K562 (cell line): ENCODE data around the gene CEP95. TPM values are rescaled to one million over a fixed set of nuclear protein-coding genes. Genes with fewer than 3 reads are reported as not detected.

ENCODE experiments used
- ATAC-seq: fragments of 200-7000 bp; cut with Tn5 transposase; 3 replicates; pipeline ENCODE4 v1.9.1; 2020; ENCODE audit warnings: moderate library complexity
- BruUV-seq: library from RNA; stranded (reverse); fragments of 400-500 nt; replicated peaks from 2 replicates; lab custom pipeline; 2021; lab: Mats Ljungman, UMichigan
- CTCF ChIA-PET: fragments of 300-600 bp; formaldehyde crosslinking; extraction: SDS; loops from one replicate; lab custom pipeline; 2021; ENCODE audit warnings: low intra/inter-chr PET ratio; lab: Yijun Ruan, JAX
- POLR2A ChIA-PET: fragments of 300-600, 350-650 bp; sonication (Branson Sonifier 250); formaldehyde crosslinking; extraction: SDS; loops from one replicate; lab custom pipeline; 2021; ENCODE audit warnings: antibody characterized with exemption, inconsistent platforms; lab: Yijun Ruan, JAX
- DNase-seq, 4 experiments: peaks; one replicate each; pipeline versions ENCODE4 v3.0.0 to v3.0.0-alpha.2; 2011 to 2018; ENCODE audit warnings: low spot score in 3 of 4, mixed read lengths in 3 of 4; ENCODE audit errors: extremely low read depth in 1 of 4
- FAIRE-seq: peaks from 2 replicates; lab custom pipeline; 2011; peaks lifted over from hg19 to GRCh38; lab: Jason Lieb, UNC
- H2AFZ ChIP-seq: 2 replicates; pipeline ENCODE4 v1.6.0; 2011; ENCODE audit warnings: low read depth, low read length, control low read depth, inconsistent platforms
- H3K27ac ChIP-seq: fragments of 200-600 bp; 3 replicates; pipeline ENCODE4 v1.8.0; 2011; ENCODE audit warnings: low read depth, mild to moderate bottlenecking, control low read depth, inconsistent platforms, low read length, moderate library complexity, mixed read lengths; ENCODE audit errors: extremely low read depth
- H3K27me3 ChIP-seq, 2 experiments: fragments of 300-600 bp in 1 of 2; 2 replicates in 1 of 2; 3 replicates in 1 of 2; pipeline versions ENCODE4 v1.6.0 to v1.8.0; 2011; ENCODE audit warnings: inconsistent platforms in 2 of 2, low read length in 2 of 2, mild to moderate bottlenecking in 1 of 2, mixed read lengths in 1 of 2, moderate library complexity in 1 of 2; ENCODE audit not compliant: control insufficient read depth in 2 of 2, insufficient read depth in 2 of 2
- H3K36me3 ChIP-seq: fragments of 300-600 bp; 3 replicates; pipeline ENCODE4 v1.8.0; 2011; ENCODE audit warnings: mild to moderate bottlenecking, low read length, inconsistent platforms; ENCODE audit not compliant: control insufficient read depth, insufficient read depth
- H3K4me1 ChIP-seq, 2 experiments: fragments of 200-600 bp in 1 of 2; replicated peaks in 1 of 2; 2 replicates in 1 of 2; 3 replicates in 1 of 2; pipeline versions ENCODE4 v1.5.1 to v1.8.0; 2011; ENCODE audit warnings: inconsistent platforms in 2 of 2, low read length in 2 of 2, mild to moderate bottlenecking in 1 of 2, mixed read lengths in 1 of 2, moderate library complexity in 1 of 2; ENCODE audit not compliant: control insufficient read depth in 2 of 2, insufficient read depth in 2 of 2
- H3K4me2 ChIP-seq: 2 replicates; pipeline ENCODE4 v1.6.1; 2011; ENCODE audit warnings: low read length, control low read depth, inconsistent platforms, mixed read lengths; ENCODE audit not compliant: insufficient read depth
- H3K4me3 ChIP-seq: fragments of 200-600 bp; sonication (generic), shearing (Covaris generic); 2 replicates; pipeline ENCODE4 v1.5.1; 2016; ENCODE audit warnings: control low read depth, inconsistent platforms
- H3K79me2 ChIP-seq: fragments of 200-600 bp; 3 replicates; pipeline ENCODE4 v1.8.0; 2011; ENCODE audit warnings: low read length, inconsistent platforms; ENCODE audit not compliant: control insufficient read depth, insufficient read depth
- H3K9ac ChIP-seq, 2 experiments: 2 replicates each; pipeline versions ENCODE4 v1.6.0 to v1.6.1; 2011; ENCODE audit warnings: low read depth in 2 of 2, low read length in 2 of 2, control low read depth in 1 of 2, inconsistent platforms in 1 of 2, mild to moderate bottlenecking in 1 of 2, mixed read lengths in 1 of 2; ENCODE audit not compliant: insufficient read depth in 1 of 2
- H3K9me1 ChIP-seq: one replicate; pipeline ENCODE4 v1.6.0; 2011; ENCODE audit warnings: inconsistent platforms, mild to moderate bottlenecking, low read length, moderate library complexity; ENCODE audit not compliant: control insufficient read depth, insufficient read depth
- H3K9me3 ChIP-seq: replicated peaks from 2 replicates; pipeline ENCODE4 v1.5.1; 2011; ENCODE audit warnings: low read depth, low read length, inconsistent platforms; ENCODE audit not compliant: control insufficient read depth, insufficient read depth
- H4K20me1 ChIP-seq: replicated peaks from 2 replicates; pipeline ENCODE4 v1.6.1; 2011; ENCODE audit warnings: low read length, inconsistent platforms, mixed read lengths; ENCODE audit not compliant: control insufficient read depth, insufficient read depth
- TARDBP ChIP-seq: fragments of 450-650 bp; IDR thresholded peaks from 2 replicates; pipeline ENCODE4 v1.6.1; 2016
- TEAD2 ChIP-seq: fragments of 450-650 bp; IDR thresholded peaks from 2 replicates; pipeline ENCODE4 v1.6.1; 2016; ENCODE audit warnings: missing genetic modification characterization, control low read depth, missing compliant biosample characterization
- TFAM ChIP-seq: fragments of 250-450 bp; sonication (Bioruptor Pico); conservative IDR thresholded peaks from 2 replicates; pipeline ENCODE4 v1.5.0; 2021; ENCODE audit warnings: mild to moderate bottlenecking, moderate library complexity
- ZNF3 ChIP-seq: fragments of 250-450 bp; sonication (Bioruptor Pico); IDR thresholded peaks from 2 replicates; pipeline ENCODE4 v1.5.0; 2021; ENCODE audit warnings: mild to moderate bottlenecking, moderate library complexity
- WGBS: fragments of 100-300 bp; shearing (Covaris generic); methylation state at CpG from one replicate; pipeline ENCODE4 v1.1.6; 2016; ENCODE audit warnings: low coverage, mixed read lengths; ENCODE audit not compliant: insufficient coverage; ENCODE audit errors: missing lambda C conversion rate; 5-methylcytosine and 5-hydroxymethylcytosine counted together
- in situ Hi-C: fragments of 300-500 bp; cut with MboI; formaldehyde crosslinking; loops from 4 replicates; pipeline ENCODE4 v1.15.0; 2018; ENCODE audit warnings: inconsistent platforms, mixed read lengths
- intact Hi-C: fragments of 100-400 bp; cut with micrococcal nuclease; formaldehyde crosslinking; loops from 2 replicates; pipeline ENCODE4 v1.14.2; 2022
- polyA plus RNA-seq, 8 experiments: library from polyadenylated mRNA; depleted of rRNA in 4 of 8; stranded (reverse) in 5 of 8; unstranded in 3 of 8; fragments of >200 nt; fragmentation: Nextera tagmentation in 2 of 8; fragmentation: Illumina TruSeq in 1 of 8; extraction: Ambion mirVana in 2 of 8; extraction: Trizol in 1 of 8; gene quantifications; 2 replicates each; pipeline versions ENCODE4 v1.2.1 to v1.2.3, GENCODE V29; 2011 to 2014; ENCODE audit warnings: inconsistent platforms in 1 of 8, missing spikeins in 1 of 8
- total RNA-seq, 7 experiments: library from RNA; depleted of rRNA in 6 of 7; stranded (reverse); fragments of >200 nt in 6 of 7; fragmentation: Illumina TruSeq in 2 of 7; extraction: Trizol in 2 of 7; gene quantifications; 2 replicates each; pipeline versions ENCODE4 v1.2.1 to v1.2.3, GENCODE V29; 2011 to 2021; ENCODE audit warnings: low replicate concordance in 1 of 7
- TF ChIP-seq, protein P1 (sequence below): sonication (generic); formaldehyde crosslinking; IDR thresholded peaks from 2 replicates; pipeline ENCODE4 v1.5.0; 2020; ENCODE audit warnings: missing genetic modification reagents
- TF ChIP-seq, protein P2 (sequence below): fragments of 250-450 bp; sonication (Bioruptor Pico); IDR thresholded peaks from 2 replicates; pipeline ENCODE4 v1.5.0; 2020; ENCODE audit warnings: mild to moderate bottlenecking, borderline replicate concordance

Gene CEP95
- total and polyA plus RNA-seq, 9 of the 15 experiments (the other 6 are each of a cell fraction or from before 2014, with no cell fraction given): 26.7 to 80.7 (median 56.9) TPM

DNA sequence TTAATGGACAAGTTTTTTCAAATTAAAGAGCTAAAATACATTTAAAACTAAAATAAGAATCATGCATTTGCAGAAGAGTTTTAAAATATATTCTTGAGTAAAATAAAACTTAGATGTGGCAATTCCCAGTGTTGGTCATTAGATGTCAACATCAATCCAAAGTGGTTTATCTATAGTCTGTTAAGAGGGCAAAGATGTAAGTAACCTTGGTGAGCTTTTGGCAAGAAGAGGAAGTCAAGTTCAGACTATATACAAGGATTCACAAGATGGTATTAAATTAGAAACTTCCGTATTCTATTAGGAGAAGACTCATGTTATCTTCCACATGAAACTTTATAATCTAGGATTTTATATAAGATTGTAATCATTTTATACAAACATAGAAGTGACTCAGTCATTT, 73.1 kb downstream of the CEP95 start:
- no peak overlapping the region for H2AFZ ChIP-seq
- CTCF ChIA-PET: no interaction called here
- H3K9me3 ChIP-seq: no peaks in the 10 kb centered on the region
- H3K9ac ChIP-seq: no peak overlapping the region
- POLR2A ChIA-PET: interaction anchor here (0.9 kb wide), 1 partner anchor 9 kb away, joined by 3 read pairs; no protein-coding TSS in a partner anchor
- FAIRE-seq: no peak
- in situ Hi-C loops: no loop called here
- no peaks in the 10 kb centered on the region for H3K27me3 ChIP-seq
- H4K20me1 ChIP-seq: no peaks in the 10 kb centered on the region
- H3K4me1 ChIP-seq: no peaks in the 10 kb centered on the region
- H3K27ac ChIP-seq: no peak overlapping the region
- BruUV-seq: no TSS peak
- no peak overlapping the region for H3K4me2 ChIP-seq
- TF ChIP-seq, protein P1, sequence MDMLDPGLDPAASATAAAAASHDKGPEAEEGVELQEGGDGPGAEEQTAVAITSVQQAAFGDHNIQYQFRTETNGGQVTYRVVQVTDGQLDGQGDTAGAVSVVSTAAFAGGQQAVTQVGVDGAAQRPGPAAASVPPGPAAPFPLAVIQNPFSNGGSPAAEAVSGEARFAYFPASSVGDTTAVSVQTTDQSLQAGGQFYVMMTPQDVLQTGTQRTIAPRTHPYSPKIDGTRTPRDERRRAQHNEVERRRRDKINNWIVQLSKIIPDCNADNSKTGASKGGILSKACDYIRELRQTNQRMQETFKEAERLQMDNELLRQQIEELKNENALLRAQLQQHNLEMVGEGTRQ (CRISPR knock-in tag): no peak
- TF ChIP-seq TEAD2 (tag) (no peak), ZNF3 (CRISPR knock-in tag) (no peak), TARDBP (no peak), TFAM (CRISPR knock-in tag) (no peak)
- TF ChIP-seq, protein P2, sequence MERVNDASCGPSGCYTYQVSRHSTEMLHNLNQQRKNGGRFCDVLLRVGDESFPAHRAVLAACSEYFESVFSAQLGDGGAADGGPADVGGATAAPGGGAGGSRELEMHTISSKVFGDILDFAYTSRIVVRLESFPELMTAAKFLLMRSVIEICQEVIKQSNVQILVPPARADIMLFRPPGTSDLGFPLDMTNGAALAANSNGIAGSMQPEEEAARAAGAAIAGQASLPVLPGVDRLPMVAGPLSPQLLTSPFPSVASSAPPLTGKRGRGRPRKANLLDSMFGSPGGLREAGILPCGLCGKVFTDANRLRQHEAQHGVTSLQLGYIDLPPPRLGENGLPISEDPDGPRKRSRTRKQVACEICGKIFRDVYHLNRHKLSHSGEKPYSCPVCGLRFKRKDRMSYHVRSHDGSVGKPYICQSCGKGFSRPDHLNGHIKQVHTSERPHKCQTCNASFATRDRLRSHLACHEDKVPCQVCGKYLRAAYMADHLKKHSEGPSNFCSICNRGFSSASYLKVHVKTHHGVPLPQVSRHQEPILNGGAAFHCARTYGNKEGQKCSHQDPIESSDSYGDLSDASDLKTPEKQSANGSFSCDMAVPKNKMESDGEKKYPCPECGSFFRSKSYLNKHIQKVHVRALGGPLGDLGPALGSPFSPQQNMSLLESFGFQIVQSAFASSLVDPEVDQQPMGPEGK (CRISPR knock-in tag): no peak
- TF ChIP-seq, all 486 proteins: peak for 0
- ATAC-seq (no peak), DNase-seq (no peak)
- intact Hi-C loops: no loop called here
- WGBS: 82% methylated on average over 1 of the region's 1 CpG
- Histone ChIP-seq H3K79me2 (no peaks in the 10 kb centered on the region), H3K9me1 (no peaks in the 10 kb centered on the region), H3K36me3 (peaks cover 26% of the 10 kb centered on the region), H3K4me3 (no peak overlapping the region)
